Osteocyte (in vitro differentiated cells): ENCODE measurements around the gene DNAJC30. TPM values are rescaled to one million over a fixed set of nuclear protein-coding genes. Genes with fewer than 3 reads are reported as not detected.

Source experiments
- DNase-seq: peaks from one replicate; pipeline ENCODE4 v3.0.0; 2021; ENCODE audit warnings: mixed read lengths; ENCODE audit not compliant: unreplicated experiment; ENCODE audit errors: extremely low spot score
- H3K27ac Mint-ChIP-seq: one replicate; pipeline ENCODE4 v1.8.0; 2021; ENCODE audit warnings: mild to moderate bottlenecking, mixed read lengths; ENCODE audit not compliant: unreplicated experiment
- H3K27me3 Mint-ChIP-seq: one replicate; pipeline ENCODE4 v1.8.0; 2021; ENCODE audit warnings: mixed read lengths; ENCODE audit not compliant: unreplicated experiment
- H3K36me3 Mint-ChIP-seq: one replicate; pipeline ENCODE4 v1.8.0; 2021; ENCODE audit warnings: mixed read lengths; ENCODE audit not compliant: unreplicated experiment
- H3K4me1 Mint-ChIP-seq: one replicate; pipeline ENCODE4 v1.8.0; 2021; ENCODE audit warnings: mixed read lengths; ENCODE audit not compliant: unreplicated experiment
- H3K4me3 Mint-ChIP-seq: one replicate; pipeline ENCODE4 v1.8.0; 2021; ENCODE audit warnings: mild to moderate bottlenecking, moderate library complexity, mixed read lengths; ENCODE audit not compliant: unreplicated experiment
- H3K9me3 Mint-ChIP-seq: one replicate; pipeline ENCODE4 v1.8.0; 2021; ENCODE audit warnings: mixed read lengths; ENCODE audit not compliant: unreplicated experiment
- total RNA-seq: library from RNA; stranded (reverse); gene quantifications from 2 replicates; pipeline ENCODE4 v1.2.1, GENCODE V29; 2021
- TF ChIP-seq, protein P1 (sequence below): fragments of 200-600 bp; sonication (generic); IDR thresholded peaks from 2 replicates; pipeline ENCODE4 v1.5.0; 2021; ENCODE audit warnings: antibody characterized with exemption, mild to moderate bottlenecking, moderate library complexity

DNAJC30 gene
- total RNA-seq, 1 donor from 2014 or later, result 14.5 TPM

- TF ChIP-seq, protein P1, sequence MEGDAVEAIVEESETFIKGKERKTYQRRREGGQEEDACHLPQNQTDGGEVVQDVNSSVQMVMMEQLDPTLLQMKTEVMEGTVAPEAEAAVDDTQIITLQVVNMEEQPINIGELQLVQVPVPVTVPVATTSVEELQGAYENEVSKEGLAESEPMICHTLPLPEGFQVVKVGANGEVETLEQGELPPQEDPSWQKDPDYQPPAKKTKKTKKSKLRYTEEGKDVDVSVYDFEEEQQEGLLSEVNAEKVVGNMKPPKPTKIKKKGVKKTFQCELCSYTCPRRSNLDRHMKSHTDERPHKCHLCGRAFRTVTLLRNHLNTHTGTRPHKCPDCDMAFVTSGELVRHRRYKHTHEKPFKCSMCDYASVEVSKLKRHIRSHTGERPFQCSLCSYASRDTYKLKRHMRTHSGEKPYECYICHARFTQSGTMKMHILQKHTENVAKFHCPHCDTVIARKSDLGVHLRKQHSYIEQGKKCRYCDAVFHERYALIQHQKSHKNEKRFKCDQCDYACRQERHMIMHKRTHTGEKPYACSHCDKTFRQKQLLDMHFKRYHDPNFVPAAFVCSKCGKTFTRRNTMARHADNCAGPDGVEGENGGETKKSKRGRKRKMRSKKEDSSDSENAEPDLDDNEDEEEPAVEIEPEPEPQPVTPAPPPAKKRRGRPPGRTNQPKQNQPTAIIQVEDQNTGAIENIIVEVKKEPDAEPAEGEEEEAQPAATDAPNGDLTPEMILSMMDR, result no peak
- H3K4me1 Mint-ChIP-seq, result peaks cover 53% of the 10 kb centered on the region
- no peaks in the 10 kb centered on the region for H3K9me3 Mint-ChIP-seq
- H3K27ac Mint-ChIP-seq, result no peak overlapping the region
- H3K27me3 Mint-ChIP-seq, result no peaks in the 10 kb centered on the region
- DNase-seq, result no peak
- peaks cover 11% of the 10 kb centered on the region for H3K36me3 Mint-ChIP-seq
- no peak overlapping the region for H3K4me3 Mint-ChIP-seq
Observed at GRCh38 chr7:73708961-73709549, 25.8 kb upstream of the DNAJC30 start.

- Mint-ChIP-seq H3K4me1 (peaks cover 45% of the 10 kb centered on the region), H3K27me3 (no peaks in the 10 kb centered on the region), H3K9me3 (no peaks in the 10 kb centered on the region), H3K4me3 (peak overlapping the region; percentile 38), H3K27ac (peak overlapping the region; percentile 72), H3K36me3 (peaks cover 9% of the 10 kb centered on the region)
- TF ChIP-seq, protein P1, result no peak
- no peak for DNase-seq
Observed at GRCh38 chr7:73707045-73707631, 23.9 kb upstream of the DNAJC30 start.

GRCh38 chr7:73706126-73707044 is 23.1 kb upstream of the DNAJC30 start:
- no peak for DNase-seq
- H3K36me3 Mint-ChIP-seq, result peaks cover 13% of the 10 kb centered on the region
- H3K27me3 Mint-ChIP-seq, result no peaks in the 10 kb centered on the region
- TF ChIP-seq, protein P1, result no peak
- H3K4me1 Mint-ChIP-seq, result peaks cover 40% of the 10 kb centered on the region
- peak overlapping the region; percentile 72 for H3K27ac Mint-ChIP-seq
- H3K4me3 Mint-ChIP-seq, result peak overlapping the region; percentile 38
- no peaks in the 10 kb centered on the region for H3K9me3 Mint-ChIP-seq

- no peak for DNase-seq
- Mint-ChIP-seq H3K27me3 (no peaks in the 10 kb centered on the region), H3K4me3 (peak overlapping the region; percentile 42), H3K9me3 (no peaks in the 10 kb centered on the region), H3K4me1 (peaks cover 40% of the 10 kb centered on the region), H3K36me3 (peaks cover 13% of the 10 kb centered on the region), H3K27ac (peak overlapping the region; percentile 72)
- TF ChIP-seq, protein P1, result no peak
Observed at GRCh38 chr7:73705551-73705920, 22.3 kb upstream of the DNAJC30 start.
